NT2/D1 (cell line): ENCODE results near the gene SLAMF6.

Source experiments
- SUZ12 ChIP-seq: IDR thresholded peaks from 2 replicates; pipeline ENCODE4 v1.6.1; 2011; ENCODE audit not compliant: insufficient read length, insufficient read depth; ENCODE audit errors: extremely low read depth
- YY1 ChIP-seq: IDR thresholded peaks from 2 replicates; pipeline ENCODE4 v1.6.1; 2011; ENCODE audit not compliant: insufficient read length, insufficient read depth
- ZNF274 ChIP-seq: IDR thresholded peaks from 2 replicates; pipeline ENCODE4 v1.6.1; 2011; ENCODE audit warnings: mild to moderate bottlenecking, low read depth, low read length

DNA sequence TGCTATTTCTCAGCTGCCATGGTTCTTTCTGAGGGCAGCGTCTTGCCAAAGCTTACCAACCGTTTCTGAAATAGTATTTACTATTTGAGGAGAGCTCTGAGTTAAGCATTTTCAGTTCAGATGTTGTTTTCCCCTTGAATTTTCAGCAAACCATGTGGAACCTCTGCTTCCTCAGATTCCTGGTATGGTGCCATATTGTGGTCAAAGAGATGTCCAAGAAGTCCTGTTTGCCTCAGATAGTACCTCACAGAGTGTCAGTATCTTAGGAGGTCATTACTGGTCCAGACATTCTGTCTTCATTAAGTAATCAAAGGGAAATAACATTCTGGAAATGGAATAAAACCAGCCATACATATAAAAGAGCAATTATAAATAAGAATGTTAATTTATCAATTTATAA is 86.1 kb downstream of the SLAMF6 start:
- no peak for TF ChIP-seq SUZ12
- no peak for TF ChIP-seq YY1
- TF ChIP-seq ZNF274: no peak
